B cell (primary cell): ENCODE results near the gene SPAG5. TPM values are rescaled to one million over a fixed set of nuclear protein-coding genes. Genes with fewer than 3 reads are reported as not detected.

Experiments used
- ATAC-seq: fragments of 200-7000 bp; cut with Tn5 transposase; one replicate; pipeline ENCODE4 v1.10.0; 2021; ENCODE audit warnings: low read depth, mild to moderate bottlenecking, moderate number of reproducible peaks, moderate library complexity
- CTCF ChIA-PET: fragments of 350-600 bp; sonication (Branson Sonifier 250); formaldehyde crosslinking; loops from one replicate; lab custom pipeline; 2021; ENCODE audit warnings: antibody characterized with exemption, inconsistent platforms; lab: Charles Lee
- POLR2A ChIA-PET: fragments of 350-600 bp; sonication (Branson Sonifier 250); formaldehyde crosslinking; loops from one replicate; lab custom pipeline; 2021; ENCODE audit warnings: antibody characterized with exemption; lab: Charles Lee
- DNase-seq: peaks from one replicate; pipeline ENCODE4 v3.0.0; 2013
- H2AFZ ChIP-seq: 2 replicates; pipeline ENCODE4 v1.6.1; 2012; ENCODE audit warnings: mild to moderate bottlenecking, low read depth, low read length; ENCODE audit not compliant: insufficient read depth, poor library complexity, severe bottlenecking
- H3K27ac ChIP-seq, 2 donors: 1 replicate in 1 of 2; 2 replicates in 1 of 2; pipeline ENCODE4 v1.5.1; 2012 to 2013; ENCODE audit warnings: low read length in 2 of 2, mild to moderate bottlenecking in 2 of 2, moderate library complexity in 1 of 2
- H3K27me3 ChIP-seq, 4 experiments: fragments of 200-600 bp in 1 of 4; sonication (generic) in 1 of 4; replicated peaks in 1 of 4; 1 replicate in 2 of 4; 2 replicates in 2 of 4; pipeline versions ENCODE4 v1.6.1 to v1.7.0; 2013 to 2016; ENCODE audit warnings: low read length in 3 of 4, mild to moderate bottlenecking in 2 of 4, mixed read lengths in 1 of 4, moderate library complexity in 1 of 4; ENCODE audit not compliant: insufficient read depth in 4 of 4, control insufficient read depth in 3 of 4; ENCODE audit errors: control extremely low read depth in 1 of 4
- H3K36me3 ChIP-seq, 2 experiments: replicated peaks in 1 of 2; 1 replicate in 1 of 2; 2 replicates in 1 of 2; pipeline versions ENCODE4 v1.6.1 to v1.7.1; 2013; ENCODE audit warnings: low read length in 1 of 2; ENCODE audit not compliant: insufficient read depth in 2 of 2, control insufficient read depth in 1 of 2; ENCODE audit errors: control extremely low read depth in 1 of 2, extremely low read depth in 1 of 2
- H3K4me1 ChIP-seq, 2 donors: fragments of 200-600 bp in 1 of 2; sonication (generic) in 1 of 2; 1 replicate in 1 of 2; 2 replicates in 1 of 2; pipeline versions ENCODE4 v1.5.1 to v1.6.1; 2013 to 2017; ENCODE audit warnings: low read length in 2 of 2; ENCODE audit not compliant: control insufficient read depth in 2 of 2, insufficient read depth in 2 of 2
- H3K4me2 ChIP-seq: replicated peaks from 2 replicates; pipeline ENCODE3; 2012; ENCODE audit warnings: mild to moderate bottlenecking, low read depth, low read length; ENCODE audit not compliant: poor library complexity, severe bottlenecking
- H3K4me3 ChIP-seq, 5 experiments: fragments of 200-600 bp in 1 of 5; sonication (generic) in 1 of 5; 1 replicate in 3 of 5; 2 replicates in 2 of 5; pipeline versions ENCODE4 v1.5.1 to v1.7.0; 2011 to 2016; ENCODE audit warnings: low read length in 4 of 5, mild to moderate bottlenecking in 4 of 5, low read depth in 2 of 5, control low read depth in 1 of 5, moderate library complexity in 1 of 5; ENCODE audit not compliant: insufficient read depth in 1 of 5; ENCODE audit errors: control extremely low read depth in 1 of 5, extremely low read depth in 1 of 5
- H3K79me2 ChIP-seq: fragments of 200-600 bp; sonication (generic); one replicate; pipeline ENCODE4 v1.6.0; 2016; ENCODE audit warnings: low read length; ENCODE audit not compliant: control insufficient read depth, insufficient read depth
- H3K9ac ChIP-seq: fragments of 200-600 bp; sonication (generic); 2 replicates; pipeline ENCODE4 v1.6.1; 2017; ENCODE audit warnings: mild to moderate bottlenecking, low read length, moderate library complexity
- H3K9me3 ChIP-seq, 3 donors: one replicate each; pipeline versions ENCODE4 v1.6.1 to v1.7.1; 2013; ENCODE audit warnings: low read length in 2 of 3; ENCODE audit not compliant: control insufficient read depth in 2 of 3, insufficient read depth in 1 of 3; ENCODE audit errors: control extremely low read depth in 1 of 3
- H4K20me1 ChIP-seq: 2 replicates; pipeline ENCODE4 v1.6.0; 2012; ENCODE audit warnings: mild to moderate bottlenecking, low read length; ENCODE audit not compliant: insufficient read depth, control insufficient read depth, poor library complexity, severe bottlenecking
- H3K27ac Mint-ChIP-seq: one replicate; pipeline ENCODE4 v1.8.0; 2021; ENCODE audit warnings: mixed read lengths
- H3K27me3 Mint-ChIP-seq: one replicate; pipeline ENCODE4 v1.8.0; 2021; ENCODE audit warnings: mixed read lengths
- H3K4me1 Mint-ChIP-seq: one replicate; pipeline ENCODE4 v1.8.0; 2021; ENCODE audit warnings: mixed read lengths
- H3K4me3 Mint-ChIP-seq: one replicate; pipeline ENCODE4 v1.8.0; 2021; ENCODE audit warnings: mixed read lengths
- H3K9me3 Mint-ChIP-seq: one replicate; pipeline ENCODE4 v1.8.0; 2022; ENCODE audit warnings: mixed read lengths; ENCODE audit not compliant: insufficient read depth
- CTCF ChIP-seq: fragments of 200-600 bp; IDR thresholded peaks from one replicate; pipeline ENCODE4 v1.8.0; 2022; ENCODE audit warnings: antibody characterized with exemption, mild to moderate bottlenecking
- EZH2 ChIP-seq: IDR thresholded peaks from 2 replicates; pipeline ENCODE4 v1.6.1; 2012; ENCODE audit warnings: borderline replicate concordance, low read depth, mild to moderate bottlenecking, moderate library complexity, low read length; ENCODE audit not compliant: insufficient read depth, poor library complexity, severe bottlenecking
- WGBS: methylation state at CpG from one replicate; pipeline ENCODE4 v1.1.5; 2013; ENCODE audit warnings: missing lambda C conversion rate; ENCODE audit not compliant: insufficient coverage; 5-methylcytosine and 5-hydroxymethylcytosine counted together
- intact Hi-C: fragments of 100-400 bp; cut with micrococcal nuclease; formaldehyde crosslinking; loops from one replicate; pipeline ENCODE4 v1.10.0; 2022
- polyA plus RNA-seq: library from polyadenylated mRNA; depleted of rRNA; stranded (reverse); fragments of >200 nt; gene quantifications from 2 replicates; pipeline ENCODE4 v1.2.3, GENCODE V29; 2012
- total RNA-seq, 2 donors: library from RNA; stranded (reverse); fragments of 120-200 nt in 1 of 2; gene quantifications; 1 replicate in 1 of 2; 2 replicates in 1 of 2; pipeline versions ENCODE4 v1.2.3 to v1.2.4, GENCODE V29; 2013 to 2022

The SPAG5 gene
- total and polyA plus RNA-seq, 2 donors (not counting 1 experiment from before 2014, with no cell fraction given) = 4.7 to 8.0 TPM

DNA sequence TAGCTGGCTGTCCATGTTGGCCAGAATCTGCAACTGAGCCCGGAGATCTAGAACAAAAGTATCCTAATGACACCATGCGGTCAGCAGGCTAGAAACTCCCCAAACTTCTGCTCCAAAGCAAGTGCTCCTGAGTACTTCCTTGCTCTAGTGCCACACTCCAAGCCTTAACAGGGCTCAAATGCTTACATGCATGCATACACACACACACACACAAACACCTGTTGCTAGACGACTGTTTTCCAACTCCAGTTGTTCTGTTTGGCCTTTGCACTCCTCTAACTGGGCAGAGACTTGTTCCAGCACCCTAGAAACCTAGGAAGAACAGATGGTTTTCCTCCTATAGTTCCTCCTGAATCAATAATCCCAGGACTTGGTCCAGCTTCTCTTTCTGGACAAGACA is 14.4 kb downstream of the SPAG5 start:
- H3K4me1 ChIP-seq = no peaks in the 10 kb centered on the region
- no peak overlapping the region for H3K4me2 ChIP-seq
- H3K36me3 ChIP-seq = peaks cover 0 to 7% of the 10 kb centered on the region in 2 experiments
- ChIA-PET POLR2A (no interaction called here), CTCF (no interaction called here)
- H3K4me3 ChIP-seq = no peak overlapping the region
- H4K20me1 ChIP-seq = no peaks in the 10 kb centered on the region
- no peaks in the 10 kb centered on the region for H3K27me3 ChIP-seq
- Mint-ChIP-seq H3K4me3 (no peak overlapping the region), H3K27ac (no peak overlapping the region), H3K27me3 (no peaks in the 10 kb centered on the region), H3K4me1 (no peaks in the 10 kb centered on the region), H3K9me3 (no peaks in the 10 kb centered on the region)
- H3K79me2 ChIP-seq = no peaks in the 10 kb centered on the region
- no peak overlapping the region for H2AFZ ChIP-seq
- no peak overlapping the region for H3K9ac ChIP-seq
- DNase-seq (no peak), ATAC-seq (no peak)
- 92% methylated on average over 3 of the region's 3 CpGs for WGBS
- intact Hi-C loops = no loop called here
- TF ChIP-seq EZH2 (no peak), CTCF (no peak)
- no peaks in the 10 kb centered on the region for H3K9me3 ChIP-seq
- no peak overlapping the region for H3K27ac ChIP-seq

DNA sequence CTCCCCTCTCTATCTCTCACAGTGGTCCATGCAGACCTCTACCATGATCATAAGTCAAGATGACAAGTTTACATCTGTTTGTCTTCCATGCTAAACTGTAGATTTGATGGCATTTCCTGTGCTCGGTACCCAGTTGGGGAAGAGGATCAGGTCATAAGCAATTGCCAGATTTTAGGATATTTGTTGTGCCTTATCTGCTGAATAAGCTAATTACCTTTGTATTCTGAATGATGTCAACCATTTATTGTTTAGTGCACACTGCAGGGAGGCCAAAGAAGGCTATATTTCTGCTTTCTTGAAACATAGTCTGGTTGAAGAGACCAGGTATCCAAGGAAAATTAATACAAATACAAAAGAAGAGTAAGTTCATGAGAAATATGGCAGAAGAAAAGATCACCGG is 16.3 kb downstream of the SPAG5 start:
- peaks cover 0 to 7% of the 10 kb centered on the region in 2 experiments for H3K36me3 ChIP-seq
- no peaks in the 10 kb centered on the region for H3K4me1 ChIP-seq
- H3K27me3 Mint-ChIP-seq = no peaks in the 10 kb centered on the region
- H3K9me3 ChIP-seq = no peaks in the 10 kb centered on the region
- H3K27ac ChIP-seq = no peak overlapping the region
- H3K4me1 Mint-ChIP-seq = no peaks in the 10 kb centered on the region
- DNase-seq (no peak), ATAC-seq (no peak)
- TF ChIP-seq EZH2 (no peak), CTCF (no peak)
- no peak overlapping the region for H3K4me3 Mint-ChIP-seq
- no peaks in the 10 kb centered on the region for H4K20me1 ChIP-seq
- 100% methylated on average over 1 of the region's 2 CpGs for WGBS
- H3K9ac ChIP-seq = no peak overlapping the region
- CTCF ChIA-PET = no interaction called here
- H3K9me3 Mint-ChIP-seq = no peaks in the 10 kb centered on the region
- no peaks in the 10 kb centered on the region for H3K27me3 ChIP-seq
- H3K79me2 ChIP-seq = no peaks in the 10 kb centered on the region
- no peak overlapping the region for H3K27ac Mint-ChIP-seq
- intact Hi-C loops = no loop called here
- POLR2A ChIA-PET = no interaction called here
- no peak overlapping the region for H3K4me2 ChIP-seq
- no peak overlapping the region for H3K4me3 ChIP-seq
- no peak overlapping the region for H2AFZ ChIP-seq
